Mammary epithelial cell (primary cell): ENCODE measurements around the gene UBR4.

ENCODE experiments used
- EZH2 ChIP-seq: IDR thresholded peaks from 2 replicates; pipeline ENCODE4 v1.6.1; 2012; ENCODE audit warnings: low read length, inconsistent platforms, borderline replicate concordance
- TF ChIP-seq, protein P1 (sequence below), 2 donors: IDR thresholded peaks in 1 of 2; conservative IDR thresholded peaks in 1 of 2; 2 replicates each; pipeline ENCODE4 v1.5.1; 2011 to 2012; ENCODE audit warnings: inconsistent platforms in 2 of 2, low read length in 2 of 2, mild to moderate bottlenecking in 2 of 2, control low read depth in 1 of 2, low read depth in 1 of 2; ENCODE audit not compliant: insufficient read depth in 1 of 2; ENCODE audit errors: extremely low read depth in 1 of 2

DNA sequence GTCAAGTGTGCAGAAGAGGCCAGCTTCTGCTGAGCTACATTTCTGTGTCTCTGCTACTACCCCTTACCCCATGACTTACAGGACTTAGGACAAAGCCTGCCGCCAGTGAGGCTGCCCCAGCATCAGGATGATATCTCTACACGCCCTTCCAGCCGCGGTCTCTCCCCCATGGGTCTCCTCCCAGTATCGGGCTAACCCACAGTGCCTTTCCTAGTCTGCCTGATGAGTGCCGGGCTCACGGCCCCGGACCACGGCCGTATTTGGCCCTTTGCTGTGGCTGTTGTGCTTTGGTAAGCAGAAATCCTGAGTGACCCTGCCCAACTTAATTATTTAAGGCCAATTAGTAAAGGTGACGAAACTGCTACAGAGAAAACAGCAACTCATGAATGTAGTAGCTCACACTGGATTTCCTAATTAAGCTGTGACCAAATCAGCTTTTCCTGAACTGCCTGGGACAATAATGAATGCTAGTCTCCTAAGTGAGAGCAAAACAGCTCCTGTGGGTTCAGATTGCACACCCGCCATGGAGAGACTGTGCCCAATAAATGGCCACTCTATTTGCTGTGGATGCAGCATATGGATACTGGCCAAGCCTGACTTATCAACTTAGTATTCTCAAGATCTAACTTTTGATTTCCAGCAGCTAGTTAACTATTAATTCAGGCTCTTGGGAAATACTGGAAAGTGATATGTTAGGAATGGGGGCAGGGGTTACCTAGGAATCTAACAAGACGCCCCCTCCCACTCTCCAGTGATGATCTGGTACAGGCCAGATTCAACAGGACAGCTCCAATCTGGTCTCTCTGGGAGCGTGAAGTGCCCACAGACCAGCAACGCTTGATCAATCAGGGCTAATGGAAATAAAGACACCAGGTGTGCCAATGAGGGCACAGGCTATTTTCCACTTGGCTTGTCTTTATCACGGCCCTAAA, 130.3 kb downstream of the UBR4 start:
- TF ChIP-seq, protein P1, sequence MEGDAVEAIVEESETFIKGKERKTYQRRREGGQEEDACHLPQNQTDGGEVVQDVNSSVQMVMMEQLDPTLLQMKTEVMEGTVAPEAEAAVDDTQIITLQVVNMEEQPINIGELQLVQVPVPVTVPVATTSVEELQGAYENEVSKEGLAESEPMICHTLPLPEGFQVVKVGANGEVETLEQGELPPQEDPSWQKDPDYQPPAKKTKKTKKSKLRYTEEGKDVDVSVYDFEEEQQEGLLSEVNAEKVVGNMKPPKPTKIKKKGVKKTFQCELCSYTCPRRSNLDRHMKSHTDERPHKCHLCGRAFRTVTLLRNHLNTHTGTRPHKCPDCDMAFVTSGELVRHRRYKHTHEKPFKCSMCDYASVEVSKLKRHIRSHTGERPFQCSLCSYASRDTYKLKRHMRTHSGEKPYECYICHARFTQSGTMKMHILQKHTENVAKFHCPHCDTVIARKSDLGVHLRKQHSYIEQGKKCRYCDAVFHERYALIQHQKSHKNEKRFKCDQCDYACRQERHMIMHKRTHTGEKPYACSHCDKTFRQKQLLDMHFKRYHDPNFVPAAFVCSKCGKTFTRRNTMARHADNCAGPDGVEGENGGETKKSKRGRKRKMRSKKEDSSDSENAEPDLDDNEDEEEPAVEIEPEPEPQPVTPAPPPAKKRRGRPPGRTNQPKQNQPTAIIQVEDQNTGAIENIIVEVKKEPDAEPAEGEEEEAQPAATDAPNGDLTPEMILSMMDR (conservative IDR thresholded peaks at IDR 0.05 in 1 of 2, IDR thresholded peaks at IDR 0.05 in 1 of 2; ENCODE audit: extremely low read depth in 1 of 2, insufficient read depth in 1 of 2, low read depth in 1 of 2, low read length in 2 of 2), result no peak
- no peak for TF ChIP-seq EZH2
